Fibroblast of the aortic adventitia (primary cell): ENCODE results near the gene CACNA2D2. TPM values are rescaled to one million over a fixed set of nuclear protein-coding genes. Genes with fewer than 3 reads are reported as not detected.

ENCODE experiments used
- DNase-seq: peaks from one replicate; pipeline ENCODE4 v3.0.0-alpha.2; 2010; ENCODE audit warnings: low read depth
- H3K4me3 ChIP-seq: 2 replicates; pipeline ENCODE4 v1.5.1; 2011; ENCODE audit warnings: low read depth, mild to moderate bottlenecking, control low read depth, low read length, moderate library complexity
- total RNA-seq: library from RNA; depleted of rRNA; stranded (reverse); fragments of >200 nt; gene quantifications from 2 replicates; pipeline ENCODE4 v1.2.3, GENCODE V29; 2012; ENCODE audit warnings: low replicate concordance
- TF ChIP-seq, protein P1 (sequence below): IDR thresholded peaks from 2 replicates; pipeline ENCODE4 v1.5.1; 2011; ENCODE audit warnings: mild to moderate bottlenecking, low read length, control low read depth, inconsistent platforms; ENCODE audit not compliant: insufficient read depth

CACNA2D2 gene
- total RNA-seq, 1 donor: not detected

DNA sequence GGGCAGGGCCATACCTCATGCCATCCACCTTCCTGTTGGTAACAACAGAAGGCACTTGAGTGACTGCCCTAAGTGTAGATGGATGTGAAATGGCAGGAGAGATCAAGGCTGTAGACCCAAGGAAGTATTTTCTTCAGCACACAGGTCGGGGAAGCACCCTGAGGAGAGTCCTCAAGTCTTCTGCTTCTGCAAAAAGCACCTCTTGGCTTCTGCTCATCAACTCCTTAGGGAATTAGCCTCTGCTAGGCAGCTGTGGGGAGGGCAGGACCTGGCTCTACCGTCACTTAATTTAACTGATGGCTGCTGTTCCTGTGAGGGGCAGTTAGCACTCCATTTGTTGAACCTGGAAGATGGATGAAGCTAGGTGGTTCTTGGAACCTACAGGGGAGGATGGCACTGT lies 6.9 kb upstream of the CACNA2D2 start:
- no peak for DNase-seq
- TF ChIP-seq, protein P1, sequence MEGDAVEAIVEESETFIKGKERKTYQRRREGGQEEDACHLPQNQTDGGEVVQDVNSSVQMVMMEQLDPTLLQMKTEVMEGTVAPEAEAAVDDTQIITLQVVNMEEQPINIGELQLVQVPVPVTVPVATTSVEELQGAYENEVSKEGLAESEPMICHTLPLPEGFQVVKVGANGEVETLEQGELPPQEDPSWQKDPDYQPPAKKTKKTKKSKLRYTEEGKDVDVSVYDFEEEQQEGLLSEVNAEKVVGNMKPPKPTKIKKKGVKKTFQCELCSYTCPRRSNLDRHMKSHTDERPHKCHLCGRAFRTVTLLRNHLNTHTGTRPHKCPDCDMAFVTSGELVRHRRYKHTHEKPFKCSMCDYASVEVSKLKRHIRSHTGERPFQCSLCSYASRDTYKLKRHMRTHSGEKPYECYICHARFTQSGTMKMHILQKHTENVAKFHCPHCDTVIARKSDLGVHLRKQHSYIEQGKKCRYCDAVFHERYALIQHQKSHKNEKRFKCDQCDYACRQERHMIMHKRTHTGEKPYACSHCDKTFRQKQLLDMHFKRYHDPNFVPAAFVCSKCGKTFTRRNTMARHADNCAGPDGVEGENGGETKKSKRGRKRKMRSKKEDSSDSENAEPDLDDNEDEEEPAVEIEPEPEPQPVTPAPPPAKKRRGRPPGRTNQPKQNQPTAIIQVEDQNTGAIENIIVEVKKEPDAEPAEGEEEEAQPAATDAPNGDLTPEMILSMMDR: no peak
- H3K4me3 ChIP-seq: no peak overlapping the region

DNA sequence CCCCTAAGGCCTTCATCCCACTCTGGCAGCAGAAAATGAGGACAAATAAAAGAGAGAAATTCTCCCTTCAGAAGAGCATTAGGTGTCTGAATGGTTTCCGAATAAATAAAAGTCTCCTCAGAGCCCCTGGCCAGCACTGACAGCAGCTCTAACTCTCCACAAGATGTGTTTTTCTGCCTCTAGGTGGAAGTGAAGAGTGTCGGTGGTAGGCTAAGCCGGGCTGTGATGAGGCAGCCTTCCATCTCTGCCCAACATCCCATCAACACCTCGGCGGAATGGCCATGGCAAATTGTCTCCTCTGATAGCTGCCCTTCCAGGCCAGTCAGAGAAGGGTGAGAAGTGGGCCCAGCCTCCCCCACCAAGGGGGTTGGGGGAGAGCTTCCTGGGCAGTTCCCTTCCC lies 6.3 kb upstream of the CACNA2D2 start:
- TF ChIP-seq, protein P1: no peak
- DNase-seq: no peak
- H3K4me3 ChIP-seq: no peak overlapping the region

DNA sequence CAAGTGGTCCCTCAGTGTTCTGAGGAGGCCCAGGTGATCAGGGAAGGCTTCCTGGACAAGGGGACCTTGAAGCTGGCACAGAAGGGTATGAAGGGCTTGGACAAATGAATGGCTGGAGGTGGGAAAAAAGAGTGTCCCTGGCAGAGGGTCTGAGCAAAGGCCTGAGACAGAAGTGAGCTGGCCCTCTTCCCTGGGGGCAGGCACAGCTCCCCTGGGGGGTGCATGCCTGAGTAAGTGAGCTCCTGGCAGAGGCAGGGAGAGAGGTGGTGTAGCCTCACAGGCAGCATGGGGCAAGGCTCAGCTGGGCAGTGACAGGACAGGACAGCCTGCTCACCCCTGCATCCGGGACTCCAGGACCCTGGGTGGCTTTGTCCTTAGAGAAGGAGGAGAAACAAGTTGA lies 5.4 kb upstream of the CACNA2D2 start:
- DNase-seq: no peak
- no peak overlapping the region for H3K4me3 ChIP-seq
- TF ChIP-seq, protein P1: no peak

DNA sequence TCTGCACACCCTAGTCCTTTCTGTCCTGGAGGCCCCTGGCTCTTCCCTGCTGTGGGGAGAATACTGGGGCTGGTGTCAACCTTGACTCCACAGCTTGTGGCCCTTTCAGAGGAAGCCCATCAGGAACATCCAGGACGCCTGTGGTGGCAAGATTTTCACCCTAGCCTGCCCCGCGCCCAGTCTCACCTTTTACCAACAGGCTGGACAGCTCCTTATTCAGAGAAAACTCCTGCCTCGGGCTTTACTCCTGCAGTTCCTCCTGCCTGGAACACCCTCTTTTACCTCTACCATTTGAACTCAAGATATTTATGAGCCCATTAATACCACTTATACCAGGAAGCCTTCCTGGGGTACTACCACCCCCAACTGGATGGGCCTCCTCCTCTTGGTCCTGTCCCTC lies 2.7 kb upstream of the CACNA2D2 start:
- no peak for DNase-seq
- no peak overlapping the region for H3K4me3 ChIP-seq
- TF ChIP-seq, protein P1: no peak

DNA sequence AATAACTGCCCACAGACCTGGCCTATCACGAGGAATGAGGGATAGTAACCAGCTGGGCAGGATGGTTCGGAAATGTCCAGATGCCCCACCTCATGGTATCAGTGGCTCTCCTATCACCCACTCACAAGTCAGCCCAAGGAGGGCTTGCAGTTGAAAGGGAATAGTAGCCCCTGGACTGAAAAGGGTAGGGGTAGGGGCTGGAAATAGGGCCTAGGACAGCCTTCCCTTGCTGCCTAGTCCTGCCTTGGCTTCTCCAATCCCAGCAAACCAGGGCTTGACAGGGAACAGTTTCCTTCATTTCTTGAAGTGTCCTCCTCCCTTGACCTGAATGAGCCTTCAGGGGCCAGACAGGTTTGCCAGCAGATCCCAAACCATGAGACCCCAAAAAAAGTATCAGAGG lies 1.2 kb upstream of the CACNA2D2 start:
- H3K4me3 ChIP-seq: no peak overlapping the region
- no peak for DNase-seq
- TF ChIP-seq, protein P1: no peak

DNA sequence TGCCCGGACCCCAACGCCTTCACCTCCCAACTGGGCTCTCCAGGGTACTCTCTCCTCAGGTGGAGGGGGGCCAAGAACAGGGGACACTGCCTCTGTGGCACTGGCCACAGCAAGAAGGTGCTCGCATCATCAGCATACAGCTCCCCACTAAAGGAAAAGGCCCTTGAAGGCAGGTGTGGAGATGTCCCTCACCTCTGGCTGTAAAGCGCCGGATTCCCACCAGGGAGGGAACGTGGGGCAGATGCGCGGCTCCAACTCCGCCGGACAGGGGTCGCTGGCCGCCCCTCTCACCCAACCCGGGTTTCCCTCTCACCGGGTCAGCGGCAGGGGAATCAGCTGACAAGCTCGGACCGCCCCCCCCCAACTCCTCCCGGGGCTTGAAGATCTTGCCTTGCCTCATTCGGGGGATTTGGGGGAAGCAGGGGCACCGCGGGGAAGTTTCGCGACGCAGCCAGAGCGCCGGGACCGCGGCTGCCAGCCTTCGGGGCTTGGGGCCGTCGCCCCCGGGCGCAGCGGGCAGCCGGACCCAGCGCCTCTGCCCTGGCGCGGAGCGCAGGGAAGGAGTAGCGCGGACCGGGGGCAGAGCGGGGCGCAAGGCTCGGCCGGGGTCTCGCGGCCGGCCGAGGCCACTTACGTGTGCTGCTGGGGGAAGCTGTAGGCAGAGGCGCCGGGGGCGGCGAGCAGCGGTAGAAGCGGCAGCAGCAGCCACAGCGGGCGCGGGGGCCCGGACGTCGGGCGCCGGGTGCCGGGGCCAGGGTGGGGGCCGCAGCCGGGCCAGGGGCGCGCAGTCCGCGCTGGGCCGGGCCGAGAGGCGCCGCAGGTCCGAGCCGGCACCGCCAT lies 630 bp downstream of the CACNA2D2 start:
- TF ChIP-seq, protein P1: no peak
- no peak for DNase-seq
- H3K4me3 ChIP-seq: no peak overlapping the region

DNA sequence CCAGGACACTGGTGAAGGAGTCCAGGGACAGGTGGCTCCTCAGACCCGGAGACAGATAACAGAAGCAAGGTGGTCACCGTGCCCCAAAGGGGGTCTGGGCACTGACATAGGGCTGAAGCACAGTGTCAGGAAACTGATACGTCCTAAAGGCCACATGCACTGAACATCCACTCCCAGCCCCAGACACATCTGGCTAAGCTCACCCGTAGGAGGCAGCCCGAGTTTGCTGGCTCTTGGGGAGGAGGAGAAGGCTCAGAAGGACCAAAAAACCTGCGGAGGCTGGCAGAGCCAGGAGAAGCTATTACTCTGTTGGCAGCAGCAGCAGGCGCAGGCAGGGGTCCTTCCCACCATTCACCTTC lies 1.2 kb downstream of the CACNA2D2 start:
- H3K4me3 ChIP-seq: no peak overlapping the region
- TF ChIP-seq, protein P1: no peak
- no peak for DNase-seq
